ENCODE results near the gene ELAVL4. TPM values are rescaled to one million over a fixed set of nuclear protein-coding genes. Genes with fewer than 3 reads are reported as not detected.

ELAVL4 gene
- total RNA-seq, 3 donors from 2014 or later = 0.52 to 8.3 (median 0.82) TPM

- DNase-seq (no peak), ATAC-seq (no peak)
- no peaks in the 10 kb centered on the region for H3K36me3 ChIP-seq (ENCODE audit: low read depth)
- no peak overlapping the region for H3K4me3 ChIP-seq
- no peak for TF ChIP-seq CTCF (IDR thresholded peaks at IDR 0.05)
- H3K9me3 ChIP-seq = no peaks in the 10 kb centered on the region
- H3K4me1 ChIP-seq (ENCODE audit: low read depth) = no peaks in the 10 kb centered on the region
- intact Hi-C loops (cut with DNase I, micrococcal nuclease) = no loop called here
Observed at GRCh38 chr1:50106095-50106761, 2.5 kb upstream of the ELAVL4 start.

GRCh38 chr1:50109116-50109515, 396 bp downstream of the ELAVL4 start:
- ATAC-seq (no peak), DNase-seq (no peak)
- H3K36me3 ChIP-seq (ENCODE audit: low read depth) = no peaks in the 10 kb centered on the region
- no peak overlapping the region for H3K4me3 ChIP-seq
- H3K4me1 ChIP-seq (ENCODE audit: low read depth) = no peaks in the 10 kb centered on the region
- no peaks in the 10 kb centered on the region for H3K9me3 ChIP-seq
- intact Hi-C loops (cut with DNase I, micrococcal nuclease) = no loop called here
- no peak for TF ChIP-seq CTCF (IDR thresholded peaks at IDR 0.05)

- H3K4me1 ChIP-seq (ENCODE audit: low read depth) = no peaks in the 10 kb centered on the region
- no peak overlapping the region for H3K4me3 ChIP-seq
- H3K36me3 ChIP-seq (ENCODE audit: low read depth) = no peaks in the 10 kb centered on the region
- intact Hi-C loops (cut with DNase I, micrococcal nuclease) = no loop called here
- DNase-seq (peak in 1 of 3 donors; percentile 2), ATAC-seq (peak; percentile 34)
- TF ChIP-seq CTCF (IDR thresholded peaks at IDR 0.05) = no peak
- no peaks in the 10 kb centered on the region for H3K9me3 ChIP-seq
Observed at GRCh38 chr1:50109647-50110075, 941 bp downstream of the ELAVL4 start.

GRCh38 chr1:50110151-50110550, 1.4 kb downstream of the ELAVL4 start:
- ATAC-seq = no peak
- Histone ChIP-seq H3K36me3 (ENCODE audit: low read depth) (no peaks in the 10 kb centered on the region), H3K4me1 (ENCODE audit: low read depth) (no peaks in the 10 kb centered on the region), H3K9me3 (no peaks in the 10 kb centered on the region), H3K4me3 (no peak overlapping the region)
- intact Hi-C loops (cut with DNase I, micrococcal nuclease) = no loop called here
- no peak for TF ChIP-seq CTCF (IDR thresholded peaks at IDR 0.05)
- DNase-seq = peak in 1 of 3 donors; percentile 5

GRCh38 chr1:50110656-50111055, 1.9 kb downstream of the ELAVL4 start:
- H3K4me3 ChIP-seq = no peak overlapping the region

More at GRCh38 chr1:50110656-50111055, 1.9 kb downstream of the ELAVL4 start:
- TF ChIP-seq CTCF (IDR thresholded peaks at IDR 0.05) = no peak
- Histone ChIP-seq H3K4me1 (ENCODE audit: low read depth) (no peaks in the 10 kb centered on the region), H3K9me3 (no peaks in the 10 kb centered on the region), H3K36me3 (ENCODE audit: low read depth) (no peaks in the 10 kb centered on the region)
- ATAC-seq = no peak
- intact Hi-C loops (cut with DNase I, micrococcal nuclease) = no loop called here
- DNase-seq = no peak

Data from mucosa of descending colon (tissue), 3 donors.